ENCODE results near the gene STXBP5.
A peak's percentile ranks its signal among the peaks of the same experiment; 100 is the strongest.

STXBP5 gene

DNA sequence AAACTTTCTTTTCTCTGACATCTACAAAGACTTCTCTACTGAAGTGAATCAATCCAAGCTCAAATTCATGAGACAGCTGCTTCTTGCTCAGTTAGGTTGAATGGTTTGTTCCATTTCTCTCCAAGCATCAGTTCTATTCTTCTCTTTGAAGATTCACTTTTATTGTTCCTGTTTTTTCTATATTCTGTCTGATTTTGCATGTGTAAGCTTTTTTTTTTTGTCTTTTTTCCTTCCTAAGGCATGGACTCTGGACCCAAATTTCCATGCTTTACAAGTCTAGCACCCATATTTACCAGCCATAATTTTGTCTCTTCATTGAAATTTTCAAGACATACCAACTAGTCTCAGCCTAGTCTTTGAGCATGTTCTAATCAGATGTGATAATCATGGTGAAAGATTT, 25.9 kb upstream of the STXBP5 start:
- DNase-seq (ENCODE audit: low spot score), result no peak

- DNase-seq (ENCODE audit: low spot score), result no peak
Observed at GRCh38 chr6:147179809-147180208, 24.4 kb upstream of the STXBP5 start.

GRCh38 chr6:147180926-147181325, 23.3 kb upstream of the STXBP5 start:
- no peak for DNase-seq (ENCODE audit: low spot score)

DNA sequence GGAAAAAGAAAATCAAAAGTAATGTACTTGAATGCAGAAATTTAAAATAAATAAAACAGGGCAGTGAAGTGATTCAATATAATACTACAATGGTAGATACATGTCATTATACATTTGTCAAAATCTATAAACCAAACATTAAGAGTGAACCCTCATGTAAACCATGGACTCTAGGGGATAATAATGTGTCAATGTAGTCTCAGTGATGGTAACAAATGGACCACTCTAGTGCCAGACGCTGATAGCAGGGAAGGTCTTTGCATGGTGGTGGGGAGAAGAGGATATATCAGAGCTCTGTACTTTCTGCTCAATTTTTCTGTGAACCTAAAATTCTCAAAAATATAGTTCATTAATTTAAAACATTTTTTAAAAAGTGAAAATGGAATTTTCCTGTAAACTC, 19.8 kb upstream of the STXBP5 start:
- no peak for DNase-seq (ENCODE audit: low spot score)

GRCh38 chr6:147185216-147185615, 19.0 kb upstream of the STXBP5 start:
- no peak for DNase-seq (ENCODE audit: low spot score)

DNA sequence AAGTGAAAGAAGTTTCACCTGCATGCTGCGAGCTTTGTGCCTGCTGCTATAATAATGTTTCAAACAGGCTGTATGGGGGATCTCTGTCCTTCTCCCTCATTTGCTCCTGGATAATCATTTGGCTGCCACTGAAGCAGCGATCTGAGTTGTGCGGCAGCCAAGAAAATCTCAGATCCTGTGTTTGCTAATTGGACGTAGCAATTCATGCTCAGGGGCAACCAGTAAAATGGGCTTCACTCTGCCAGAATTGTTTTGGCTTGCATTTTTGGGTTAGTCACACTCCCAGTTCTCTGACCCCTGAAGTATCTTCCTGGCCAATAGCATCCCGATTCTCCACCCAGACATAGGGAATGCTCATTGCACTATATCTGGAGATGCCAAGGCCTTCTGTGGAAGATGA, 13.7 kb upstream of the STXBP5 start:
- no peak for DNase-seq (ENCODE audit: low spot score)

- no peak for DNase-seq (ENCODE audit: low spot score)
Observed at GRCh38 chr6:147192278-147192911, 11.8 kb upstream of the STXBP5 start.

GRCh38 chr6:147194652-147195411, 9.4 kb upstream of the STXBP5 start:
- peak; percentile 48 for DNase-seq (ENCODE audit: low spot score)

DNA sequence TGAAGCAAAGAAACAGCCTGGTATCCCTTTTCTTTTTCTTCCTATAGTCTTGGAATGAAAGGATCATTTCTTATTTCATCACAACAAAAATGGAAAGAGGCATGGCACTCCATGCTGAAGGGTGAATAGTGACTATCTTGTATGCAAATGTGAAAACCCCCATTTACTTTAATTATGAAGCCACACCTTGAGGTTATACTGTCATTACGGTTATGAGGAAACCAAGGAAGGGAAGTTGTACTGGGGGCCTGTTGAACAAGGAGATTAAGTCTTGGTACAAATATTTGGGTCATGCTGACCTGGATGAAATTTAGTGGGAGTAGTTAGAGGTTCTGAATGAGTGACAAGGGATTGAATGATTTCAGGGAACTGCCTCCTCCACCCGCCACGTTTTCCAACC, 8.7 kb upstream of the STXBP5 start:
- peak; percentile 21 for DNase-seq (ENCODE audit: low spot score)

DNA sequence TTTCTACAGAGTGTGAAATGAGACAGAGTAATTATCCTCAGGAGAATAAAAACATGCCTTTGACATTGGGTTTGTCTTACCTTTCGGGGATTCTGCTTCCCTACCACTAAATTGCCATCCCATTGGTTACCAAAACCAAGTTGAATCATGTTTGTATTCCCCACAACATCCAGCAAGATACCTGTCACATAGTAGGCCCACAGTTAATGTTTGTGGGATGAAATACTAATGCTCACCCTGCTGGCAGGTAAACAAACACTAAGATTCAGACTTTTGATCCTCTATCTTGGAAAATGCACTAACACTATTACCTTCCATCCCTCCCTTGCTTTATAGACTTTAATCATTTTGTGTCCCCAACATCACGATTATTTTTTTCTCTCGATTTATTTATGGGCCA, 8.2 kb upstream of the STXBP5 start:
- no peak for DNase-seq (ENCODE audit: low spot score)

DNA sequence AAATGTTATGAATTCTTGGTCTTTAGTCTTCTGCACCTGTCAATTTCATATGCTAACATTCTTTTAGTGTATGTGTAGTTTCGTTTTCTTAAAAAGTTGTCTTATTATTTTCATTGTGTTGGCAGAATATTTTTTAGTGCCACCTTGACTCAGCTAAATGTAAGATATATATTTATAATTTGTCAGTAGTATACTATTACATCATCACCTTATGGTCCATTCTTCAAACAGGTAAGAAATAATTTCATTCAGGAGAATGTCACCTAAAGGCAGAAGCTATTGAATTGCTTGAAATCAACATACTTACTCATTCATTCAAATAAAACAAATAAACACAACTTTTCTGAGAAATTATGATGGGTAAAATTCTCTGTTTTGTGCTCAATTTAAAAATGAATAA, 3.5 kb upstream of the STXBP5 start:
- DNase-seq (ENCODE audit: low spot score), result no peak

DNA sequence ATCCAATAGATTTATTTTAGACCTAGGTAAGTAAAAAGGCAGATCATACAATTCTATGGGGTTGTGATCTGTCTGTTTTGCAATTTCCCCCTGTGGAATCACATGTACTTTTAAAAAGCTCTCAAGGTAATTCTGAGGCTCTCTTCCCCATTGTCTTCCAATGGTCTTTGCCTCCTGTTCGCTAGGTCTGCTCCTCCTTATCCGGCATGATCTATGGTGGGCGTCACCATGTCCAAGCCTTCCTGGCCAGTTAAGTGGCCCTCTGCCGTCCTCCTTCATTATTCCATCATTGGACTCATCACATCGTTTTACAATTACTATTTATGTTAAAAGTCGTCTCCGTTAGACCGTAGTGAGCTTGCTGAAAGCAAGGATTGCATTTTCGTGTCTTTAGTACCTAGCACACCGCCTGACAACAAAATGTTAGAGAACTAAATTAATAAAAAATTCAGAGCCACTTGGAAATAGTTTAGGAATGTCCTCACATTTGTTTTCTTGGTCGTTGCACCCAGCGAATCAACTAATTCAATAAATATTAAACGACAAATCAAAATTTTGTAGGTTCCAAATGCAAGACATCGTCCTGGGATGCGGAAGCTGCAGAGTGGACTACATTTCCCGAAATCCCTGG, 2.2 kb upstream of the STXBP5 start:
- DNase-seq (ENCODE audit: low spot score), result peak; percentile 16

DNA sequence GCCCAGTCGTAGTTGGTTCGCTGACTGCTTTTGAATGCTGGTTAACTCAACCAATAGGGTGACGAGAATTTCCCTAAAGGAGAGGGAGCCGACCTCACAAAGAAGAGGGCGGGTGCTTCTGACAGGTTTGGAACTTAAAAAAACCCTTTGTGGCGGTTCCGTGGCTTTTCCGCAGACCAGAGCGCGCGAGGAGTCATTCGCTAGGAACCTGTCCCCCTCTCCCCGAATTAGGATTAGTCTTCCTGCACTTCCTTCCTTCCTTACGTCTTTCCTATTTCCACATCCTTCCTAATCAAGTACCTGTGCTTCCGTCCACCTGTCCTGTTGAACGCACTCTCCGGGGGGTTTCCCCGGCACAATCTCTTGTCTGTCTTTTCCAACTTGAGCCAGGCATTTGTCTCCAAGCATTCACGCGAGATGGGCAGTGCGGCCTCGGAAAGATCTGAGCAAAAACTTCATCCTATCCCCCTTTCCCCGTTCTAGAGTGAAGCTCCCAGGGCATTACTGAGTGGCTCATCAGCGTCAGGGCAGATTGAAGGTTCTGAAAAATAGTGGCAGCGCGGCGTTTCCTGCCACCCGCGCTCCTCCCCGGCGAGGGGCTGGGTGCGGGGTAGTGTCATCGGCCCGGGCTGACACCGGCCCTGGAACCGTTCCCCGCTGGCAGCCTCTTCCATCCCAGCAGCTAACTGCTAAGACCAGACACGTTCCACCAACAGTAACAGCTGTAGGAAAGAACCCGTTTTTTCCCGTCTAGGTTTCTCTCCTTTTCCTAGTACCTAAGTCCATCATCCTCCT, 1.5 kb upstream of the STXBP5 start:
- DNase-seq (ENCODE audit: low spot score), result peak; percentile 95

DNA sequence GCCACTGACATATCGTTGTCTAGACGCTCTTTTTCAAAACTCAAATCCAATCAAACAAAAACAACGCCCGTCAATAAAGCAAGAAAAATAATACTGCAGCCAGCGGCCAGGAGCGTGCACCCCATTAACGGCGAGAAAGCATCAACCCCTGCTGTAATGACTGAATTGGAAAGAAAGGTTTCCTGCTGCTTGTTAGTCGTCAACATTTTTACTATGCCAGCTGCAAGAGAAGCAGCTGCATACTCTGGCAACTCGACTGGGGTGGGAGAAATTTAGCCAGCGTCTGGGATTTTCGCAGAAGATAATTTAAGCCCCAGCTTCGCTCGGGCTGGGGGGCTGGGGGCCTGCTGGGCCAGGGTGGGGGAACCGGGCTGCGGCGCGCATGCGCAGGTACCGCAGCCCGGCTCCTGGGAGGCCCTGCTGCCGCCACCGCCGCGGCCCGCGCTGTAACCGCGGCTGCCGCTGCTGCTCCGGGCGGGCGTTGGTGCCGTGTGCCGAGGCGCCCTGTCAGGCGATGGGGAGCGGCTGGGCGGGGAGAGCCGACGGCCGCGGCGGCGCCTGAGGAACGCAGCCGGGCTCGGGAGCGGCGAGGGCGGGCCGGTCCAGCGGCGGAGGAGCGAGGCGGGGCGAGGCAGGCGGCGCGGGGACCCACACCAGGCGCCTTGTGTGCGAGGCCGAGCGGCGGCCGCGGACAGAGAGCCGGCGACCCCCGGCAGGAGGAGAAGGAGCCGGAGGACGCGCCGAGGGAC, 732 bp upstream of the STXBP5 start:
- peak; percentile 57 for DNase-seq (ENCODE audit: low spot score)

DNA sequence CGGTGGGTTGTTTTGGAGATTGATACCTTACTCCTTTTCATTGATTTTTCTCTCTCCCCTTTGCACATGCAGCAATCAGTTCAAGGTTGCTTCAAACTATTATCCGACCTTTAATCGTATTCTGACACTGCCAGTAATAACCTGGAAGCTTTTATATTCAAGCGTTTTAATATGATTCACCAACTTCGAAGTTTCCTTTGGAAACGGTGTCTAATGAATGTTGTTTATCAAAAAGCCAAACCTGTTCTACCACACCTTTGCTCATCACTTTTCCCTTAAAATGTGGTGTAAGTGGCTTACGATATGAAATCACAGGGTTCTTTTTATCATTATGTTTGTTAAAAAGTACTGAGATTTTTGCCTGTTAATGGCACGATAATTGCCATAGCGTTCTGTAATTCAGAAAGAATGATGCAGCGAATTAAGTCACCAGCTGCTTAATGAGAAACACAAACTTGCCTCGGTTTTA, 660 bp downstream of the STXBP5 start:
- DNase-seq (ENCODE audit: low spot score), result no peak

DNA sequence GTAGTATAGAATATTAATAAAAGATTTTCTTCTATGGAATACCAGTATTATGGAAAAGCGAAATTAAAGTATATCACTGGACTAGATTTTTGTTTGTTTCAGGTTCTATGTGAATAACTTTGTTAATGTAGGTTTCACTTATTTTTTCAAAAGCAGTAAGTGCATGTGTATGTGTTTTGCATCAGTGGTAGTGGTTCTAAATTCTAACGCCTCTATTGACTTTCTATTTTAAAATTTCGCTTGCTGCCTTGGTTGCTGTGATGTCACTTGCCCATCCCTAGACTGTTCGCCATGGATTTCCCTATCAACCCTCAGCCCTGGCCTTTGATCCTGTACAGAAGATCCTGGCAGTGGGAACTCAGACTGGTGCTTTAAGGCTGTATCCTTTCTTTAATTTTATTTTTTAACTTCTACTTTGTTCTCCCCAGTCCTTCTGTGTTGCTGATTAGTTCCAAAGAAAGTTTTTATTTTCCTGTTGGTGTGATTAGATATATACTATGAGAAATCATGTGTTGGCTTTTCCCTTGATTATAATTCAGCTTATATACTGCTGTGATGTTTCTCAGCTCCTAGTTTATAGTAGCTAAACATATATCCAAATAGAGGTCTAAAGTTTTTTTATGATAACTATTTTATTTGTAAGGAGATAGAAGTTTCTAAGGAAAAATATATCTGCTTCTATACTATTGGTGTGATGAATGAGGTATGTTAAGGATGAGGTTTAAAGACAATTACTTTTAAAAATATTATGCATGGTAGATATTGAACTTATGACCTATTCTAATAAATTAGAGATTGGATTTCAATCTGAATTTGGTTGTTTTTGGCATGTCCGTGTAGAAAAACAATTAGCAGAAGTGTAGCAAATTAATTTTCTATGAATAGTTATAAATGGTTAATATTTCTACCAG, 1.7 kb downstream of the STXBP5 start:
- DNase-seq (ENCODE audit: low spot score), result no peak

- no peak for DNase-seq (ENCODE audit: low spot score)
Observed at GRCh38 chr6:147207351-147207750, 3.1 kb downstream of the STXBP5 start.

DNA sequence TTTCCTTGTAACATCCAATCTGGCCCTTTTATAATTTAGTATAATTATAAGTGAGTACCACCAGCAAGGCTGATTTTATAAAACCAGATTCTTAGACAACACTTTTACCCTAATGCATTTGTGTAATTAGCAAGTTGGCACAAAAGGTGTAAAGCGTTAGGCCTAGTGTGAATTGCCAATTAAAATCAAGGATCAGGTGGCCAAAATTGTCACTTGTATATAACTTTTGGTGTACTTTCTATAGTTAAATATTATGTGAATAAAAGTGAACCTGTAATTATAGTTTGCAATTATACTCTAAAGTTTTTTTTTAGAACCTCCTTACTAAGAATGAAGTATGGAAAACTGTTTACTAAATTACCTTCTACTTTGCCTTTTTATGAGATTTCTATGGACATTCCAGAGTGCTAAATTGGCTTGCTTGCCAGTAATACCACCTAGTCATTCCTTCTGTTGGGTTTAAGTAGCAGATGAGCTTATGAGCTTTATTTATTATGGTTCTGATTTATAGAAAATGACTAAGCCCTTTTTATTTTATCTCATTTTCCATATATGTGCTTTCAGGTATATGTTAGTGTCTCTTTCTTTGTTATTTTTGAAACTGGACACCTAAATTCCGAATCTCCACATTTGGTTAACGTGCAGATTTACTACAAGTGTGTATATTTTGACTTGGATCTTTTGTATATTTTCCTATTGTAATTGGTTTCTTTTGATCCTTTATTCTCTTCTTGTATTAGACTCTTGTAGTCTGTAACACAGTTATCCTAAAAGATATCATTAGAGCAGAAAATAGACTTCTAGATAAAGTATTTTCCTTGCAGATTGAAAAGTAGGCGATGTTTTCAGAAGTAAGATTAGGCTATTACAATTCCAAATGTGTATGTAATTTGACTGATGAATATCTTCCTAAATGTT, 3.9 kb downstream of the STXBP5 start:
- DNase-seq (ENCODE audit: low spot score), result no peak

DNA sequence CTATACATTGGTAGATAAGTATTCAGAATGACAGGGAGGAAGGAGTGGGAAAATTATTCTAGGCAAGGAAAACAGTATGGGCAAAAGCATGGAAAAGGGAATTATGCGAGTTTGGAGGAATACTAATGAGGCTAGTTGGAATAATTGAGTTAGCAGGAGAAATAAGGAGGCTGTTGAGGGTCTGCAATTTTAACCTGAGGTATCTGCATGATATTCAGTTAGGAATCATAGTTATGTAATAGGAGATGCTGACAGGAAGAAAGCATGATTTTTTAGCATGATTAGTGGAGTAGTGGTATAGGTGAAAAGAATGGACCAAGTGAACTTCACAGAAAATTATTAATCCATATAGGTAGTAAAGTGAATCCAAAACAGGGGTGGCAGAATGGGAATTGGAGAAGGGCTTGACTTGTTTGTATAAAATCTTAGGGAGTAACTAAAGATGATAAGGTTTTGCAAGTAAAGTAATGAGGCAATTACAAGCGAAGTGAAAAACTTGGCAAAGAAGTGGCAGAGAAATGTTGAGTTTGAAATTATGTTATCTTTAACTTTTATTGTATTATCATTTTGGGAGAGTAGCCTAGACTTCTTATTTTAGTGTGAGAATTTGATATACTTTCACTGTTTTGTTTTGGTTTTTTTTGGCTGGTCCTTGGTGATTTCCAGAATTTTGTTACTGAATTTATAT, 5.7 kb downstream of the STXBP5 start:
- no peak for DNase-seq (ENCODE audit: low spot score)

Data from activated CD4-positive, alpha-beta T cell treated with anti-CD3 and anti-CD28 coated beads, Interleukin-2, Interleukin-4, amounts not matched to agents 100 ng/mL and 50 ng/mL, durations not matched to agents 16 hours and 8 hours (primary cell).